Gastrocnemius medialis (tissue), 4 donors: ENCODE results near the gene STK36.

Experiments
- CTCF ChIP-seq, 5 experiments: fragments of 450-650 bp in 3 of 5; fragments of 200-600 bp in 2 of 5; sonication (generic) in 2 of 5; IDR thresholded peaks in 4 of 5; conservative IDR thresholded peaks in 1 of 5; 1 replicate in 4 of 5; 2 replicates in 1 of 5; pipeline ENCODE4 v1.5.1; 2016 to 2019; ENCODE audit warnings: antibody characterized with exemption in 5 of 5, mild to moderate bottlenecking in 3 of 5, moderate library complexity in 3 of 5
- POLR2A ChIP-seq, 2 donors: fragments of 450-650 bp; IDR thresholded peaks; one replicate each; pipeline ENCODE4 v1.6.1; 2017; ENCODE audit warnings: antibody characterized with exemption in 2 of 2, mild to moderate bottlenecking in 2 of 2, moderate library complexity in 2 of 2

- TF ChIP-seq POLR2A (IDR thresholded peaks at IDR 0.05), result no peak
- TF ChIP-seq CTCF (IDR thresholded peaks at IDR 0.05 in 4 of 5, conservative IDR thresholded peaks at IDR 0.05 in 1 of 5), result no peak
Observed at GRCh38 chr2:218658671-218659257, 13.1 kb upstream of the STK36 start.
